T-cell (primary cell): Measurements from ENCODE around the gene ANKRD62. TPM values are rescaled to one million over a fixed set of nuclear protein-coding genes. Genes with fewer than 3 reads are reported as not detected.
"Not testable (repeated sequence)": the region's sequence is repeated elsewhere in the genome, so short reads cannot be mapped to it uniquely, and the experiment has no call there.

Experiments used
- ATAC-seq, 4 experiments: fragments of 200-7000 bp in 3 of 4; fragments of 150-1000 bp in 1 of 4; cut with Tn5 transposase; replicated peaks in 1 of 4; 1 replicate in 3 of 4; 2 replicates in 1 of 4; pipeline ENCODE4 v1.10.0; 2021; ENCODE audit warnings: moderate library complexity in 3 of 4, mild to moderate bottlenecking in 2 of 4, moderate number of reproducible peaks in 1 of 4
- CTCF ChIA-PET, 2 donors: fragments of 300-600 bp; sonication (Branson Sonifier 250); formaldehyde crosslinking; loops; one replicate each; lab custom pipeline; 2022; ENCODE audit warnings: antibody characterized with exemption in 2 of 2; lab: Charles Lee
- POLR2A ChIA-PET, 2 donors: fragments of 300-600 bp; sonication (Branson Sonifier 250); formaldehyde crosslinking; loops; one replicate each; lab custom pipeline; 2022; ENCODE audit warnings: antibody characterized with exemption in 2 of 2; lab: Charles Lee
- DNase-seq, 35 experiments: peaks; one replicate each; pipeline versions ENCODE4 v3.0.0 to v3.0.0-alpha.2; 2013 to 2023
- H3K27ac ChIP-seq: one replicate; pipeline ENCODE4 v1.5.1; 2013; ENCODE audit warnings: low read length
- H3K27me3 ChIP-seq, 2 experiments: replicated peaks in 1 of 2; 1 replicate in 1 of 2; 2 replicates in 1 of 2; pipeline versions ENCODE4 v1.6.1 to v1.7.0; 2013; ENCODE audit warnings: low read length in 1 of 2, mixed read lengths in 1 of 2; ENCODE audit not compliant: control insufficient read depth in 2 of 2, insufficient read depth in 2 of 2; ENCODE audit errors: extremely low read depth in 1 of 2
- H3K36me3 ChIP-seq, 2 donors: 1 replicate in 1 of 2; 2 replicates in 1 of 2; pipeline versions ENCODE4 v1.6.1 to v1.7.0; 2013; ENCODE audit warnings: low read length in 1 of 2; ENCODE audit not compliant: control insufficient read depth in 2 of 2, insufficient read depth in 1 of 2; ENCODE audit errors: extremely low read depth in 1 of 2
- H3K4me1 ChIP-seq, 2 experiments: 1 replicate in 1 of 2; 2 replicates in 1 of 2; pipeline versions ENCODE4 v1.6.1 to v1.7.0; 2013; ENCODE audit warnings: low read length in 2 of 2, mixed read lengths in 1 of 2; ENCODE audit not compliant: insufficient read depth in 2 of 2, control insufficient read depth in 1 of 2; ENCODE audit errors: extremely low read depth in 1 of 2
- H3K4me3 ChIP-seq, 2 donors: 1 replicate in 1 of 2; 2 replicates in 1 of 2; pipeline versions ENCODE4 v1.5.1 to v1.7.0; 2013; ENCODE audit warnings: mild to moderate bottlenecking in 2 of 2, low read length in 1 of 2, moderate library complexity in 1 of 2; ENCODE audit not compliant: control insufficient read depth in 1 of 2; ENCODE audit errors: extremely low read depth in 1 of 2
- H3K9me3 ChIP-seq: 2 replicates; pipeline ENCODE4 v1.7.0; 2013
- H3K27ac Mint-ChIP-seq, 2 donors: one replicate each; pipeline ENCODE4 v1.8.0; 2020 to 2021; ENCODE audit warnings: mild to moderate bottlenecking in 2 of 2, mixed read lengths in 2 of 2
- H3K27me3 Mint-ChIP-seq, 2 donors: one replicate each; pipeline ENCODE4 v1.8.0; 2021 to 2022; ENCODE audit warnings: mixed read lengths in 2 of 2
- H3K36me3 Mint-ChIP-seq: one replicate; pipeline ENCODE4 v1.8.0; 2021; ENCODE audit warnings: mixed read lengths
- H3K4me1 Mint-ChIP-seq, 3 donors: one replicate each; pipeline ENCODE4 v1.8.0; 2020 to 2022; ENCODE audit warnings: mixed read lengths in 3 of 3, mild to moderate bottlenecking in 1 of 3
- H3K4me3 Mint-ChIP-seq, 3 donors: one replicate each; pipeline ENCODE4 v1.8.0; 2020 to 2022; ENCODE audit warnings: mild to moderate bottlenecking in 3 of 3, mixed read lengths in 3 of 3, moderate library complexity in 3 of 3
- H3K9me3 Mint-ChIP-seq, 3 donors: one replicate each; pipeline ENCODE4 v1.8.0; 2020 to 2022; ENCODE audit warnings: mixed read lengths in 3 of 3
- WGBS: methylation state at CpG from one replicate; pipeline ENCODE4 v1.1.5; 2013; ENCODE audit warnings: missing lambda C conversion rate; ENCODE audit not compliant: insufficient coverage; 5-methylcytosine and 5-hydroxymethylcytosine counted together
- total RNA-seq, 35 experiments: library from RNA in 6 of 35; stranded (reverse) in 6 of 35; fragments of 120-200 nt in 1 of 35; gene quantifications; one replicate each; pipeline versions ENCODE4 v1.2.1 to v1.2.4 and lab custom pipeline; 2013 to 2026

ANKRD62 gene
- total RNA-seq, 5 donors from 2014 or later (not counting 1 experiment from before 2014, with no cell fraction given), result not detected

GRCh38 chr18:12074736-12075135 lies 18.9 kb upstream of the ANKRD62 start:
- CTCF ChIA-PET, result interaction anchor here in 1 of 2 donors (0.7 kb wide), 1 partner anchor 113 kb away, joined by 3 read pairs; no protein-coding TSS in a partner anchor
- H3K9me3 Mint-ChIP-seq, result no peaks in the 10 kb centered on the region
- H3K27me3 Mint-ChIP-seq, result peaks cover 11 to 21% of the 10 kb centered on the region in 2 donors
- POLR2A ChIA-PET, result no interaction called here
- no peak overlapping the region for H3K27ac Mint-ChIP-seq
- Histone ChIP-seq H3K4me3 (no peak overlapping the region), H3K4me1 (no peaks in the 10 kb centered on the region), H3K27me3 (no peaks in the 10 kb centered on the region), H3K36me3 (no peaks in the 10 kb centered on the region), H3K27ac (no peak overlapping the region), H3K9me3 (no peaks in the 10 kb centered on the region)
- whole genome bisulfite sequencing, result no CpG with 5 or more reads among the region's 3 CpGs
- H3K4me3 Mint-ChIP-seq, result no peak overlapping the region
- DNase-seq, result no peak
- H3K4me1 Mint-ChIP-seq, result peaks cover 0 to 6% (median 3%) of the 10 kb centered on the region in 3 donors
- ATAC-seq, result no peak
- no peaks in the 10 kb centered on the region for H3K36me3 Mint-ChIP-seq

GRCh38 chr18:12076424-12077140 lies 17.1 kb upstream of the ANKRD62 start:
- Histone ChIP-seq H3K4me3 (no peak overlapping the region), H3K27me3 (no peaks in the 10 kb centered on the region), H3K9me3 (no peaks in the 10 kb centered on the region), H3K36me3 (no peaks in the 10 kb centered on the region), H3K4me1 (no peaks in the 10 kb centered on the region), H3K27ac (no peak overlapping the region)
- Mint-ChIP-seq H3K4me3 (peak overlapping the region in 1 of 3 donors; percentile 59), H3K27ac (no peak overlapping the region), H3K9me3 (no peaks in the 10 kb centered on the region), H3K27me3 (peaks cover 11 to 21% of the 10 kb centered on the region in 2 donors), H3K4me1 (peaks cover 0 to 6% (median 3%) of the 10 kb centered on the region in 3 donors), H3K36me3 (no peaks in the 10 kb centered on the region)
- DNase-seq, result no peak
- WGBS, result 31% methylated on average over 40 of the region's 59 CpGs
- POLR2A ChIA-PET, result no interaction called here
- ATAC-seq, result peak in 3 of 4 experiments; percentile 30 to 43 (median 37)
- CTCF ChIA-PET, result interaction anchor here in 1 of 2 donors (0.7 kb wide), 1 partner anchor 910 kb away, joined by 3 read pairs; no protein-coding TSS in a partner anchor

DNA sequence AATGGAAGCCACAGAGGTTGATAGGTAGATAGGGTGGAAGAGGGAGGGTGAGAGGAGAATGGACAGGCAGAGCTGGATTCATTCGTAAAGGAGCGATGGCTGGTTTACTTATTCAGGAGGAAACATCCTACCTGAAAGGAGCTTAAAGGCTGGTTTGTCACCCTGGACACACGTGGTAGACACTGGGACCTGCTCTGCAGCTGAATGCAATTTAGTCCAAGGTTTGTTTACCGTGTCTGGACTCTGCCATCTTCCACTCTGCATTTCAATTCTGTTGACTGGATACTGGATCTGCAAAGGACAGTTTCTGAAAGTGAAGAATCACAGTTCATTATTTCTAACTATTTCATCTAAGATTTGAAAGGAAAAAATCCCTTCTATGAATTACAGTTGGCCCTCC lies 15.6 kb upstream of the ANKRD62 start:
- ATAC-seq, H3K9me3 Mint-ChIP-seq, H3K36me3 ChIP-seq, H3K4me3 ChIP-seq, H3K27ac Mint-ChIP-seq, POLR2A ChIA-PET, H3K4me1 Mint-ChIP-seq, H3K36me3 Mint-ChIP-seq, H3K27me3 ChIP-seq, H3K4me3 Mint-ChIP-seq, CTCF ChIA-PET, H3K4me1 ChIP-seq, DNase-seq, H3K27ac ChIP-seq, H3K9me3 ChIP-seq: not testable (repeated sequence)
- WGBS, result no CpG with 5 or more reads among the region's 4 CpGs
- peaks cover 11 to 21% of the 10 kb centered on the region in 2 donors for H3K27me3 Mint-ChIP-seq

DNA sequence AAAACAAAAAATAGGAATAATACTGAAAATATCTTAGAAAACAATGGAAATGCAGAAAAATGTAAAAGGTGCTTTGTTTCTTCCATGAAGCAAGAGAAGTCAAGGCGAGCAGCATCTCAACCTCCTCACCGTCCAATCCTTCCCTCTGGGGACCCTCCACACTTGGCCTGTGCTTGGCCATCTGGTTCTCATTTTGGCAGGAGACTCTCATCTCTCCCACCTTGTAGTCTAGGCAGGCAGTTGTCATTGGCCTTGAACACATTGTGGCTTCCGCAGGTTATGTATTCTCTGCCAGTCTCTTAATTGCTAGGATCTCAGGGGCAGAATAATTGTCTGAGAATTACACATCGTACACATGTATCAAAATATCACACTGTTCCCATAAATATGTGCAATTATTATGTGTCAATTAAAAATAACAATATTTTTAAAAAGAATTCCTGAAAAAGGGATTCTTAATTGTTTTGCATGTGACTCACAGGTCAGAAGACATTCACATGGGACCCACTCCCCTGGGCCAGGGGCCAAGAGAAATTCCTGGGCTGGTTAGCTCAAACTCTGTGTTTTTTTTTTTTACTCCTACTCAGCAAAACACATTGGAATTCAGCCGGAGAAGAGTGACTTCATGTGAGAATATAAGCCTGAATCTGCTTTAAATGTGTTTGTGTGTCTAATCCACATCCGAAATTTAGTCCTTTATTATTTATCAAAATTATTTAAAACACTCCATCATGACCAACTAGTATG lies 14.0 kb upstream of the ANKRD62 start:
- DNase-seq (no peak), ATAC-seq (no peak)
- no peaks in the 10 kb centered on the region for H3K9me3 ChIP-seq
- Mint-ChIP-seq H3K4me3 (no peak overlapping the region), H3K36me3 (no peaks in the 10 kb centered on the region), H3K4me1 (peaks cover 0 to 6% (median 3%) of the 10 kb centered on the region in 3 donors), H3K27ac (no peak overlapping the region), H3K27me3 (peaks cover 7 to 16% of the 10 kb centered on the region in 2 donors), H3K9me3 (no peaks in the 10 kb centered on the region)
- H3K4me1 ChIP-seq, result no peaks in the 10 kb centered on the region
- H3K4me3 ChIP-seq, result no peak overlapping the region
- no peaks in the 10 kb centered on the region for H3K27me3 ChIP-seq
- H3K36me3 ChIP-seq, result no peaks in the 10 kb centered on the region
- ChIA-PET POLR2A (no interaction called here), CTCF (no interaction called here)
- no peak overlapping the region for H3K27ac ChIP-seq
- 80% methylated on average over 3 of the region's 6 CpGs for WGBS

DNA sequence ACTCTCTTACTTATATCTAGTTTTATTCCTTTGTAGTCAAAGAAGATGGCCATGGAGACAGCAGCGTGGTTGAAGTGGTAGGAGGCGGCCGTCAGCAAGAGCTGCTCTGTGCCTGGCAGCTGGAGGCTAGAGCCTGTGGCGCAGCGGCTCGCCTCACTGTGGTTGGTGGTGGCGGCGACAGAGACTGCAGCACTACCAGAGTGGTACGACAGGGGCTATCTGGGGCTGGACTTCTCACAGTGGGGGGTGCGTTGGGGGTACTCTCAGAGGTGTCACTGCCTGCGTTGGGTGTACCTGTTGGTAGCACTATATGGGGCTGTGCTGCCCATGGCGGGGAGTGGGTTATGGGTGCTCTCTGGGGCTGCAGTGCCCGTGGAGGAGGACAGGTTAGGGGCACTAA lies 8.5 kb upstream of the ANKRD62 start:
- ATAC-seq (no peak), DNase-seq (no peak)
- H3K4me1 ChIP-seq, result no peaks in the 10 kb centered on the region
- Mint-ChIP-seq H3K27ac (no peak overlapping the region), H3K9me3 (no peaks in the 10 kb centered on the region), H3K4me3 (no peak overlapping the region), H3K36me3 (no peaks in the 10 kb centered on the region), H3K27me3 (peaks cover 0 to 3% of the 10 kb centered on the region in 2 donors), H3K4me1 (no peaks in the 10 kb centered on the region)
- CTCF ChIA-PET, result no interaction called here
- no peaks in the 10 kb centered on the region for H3K9me3 ChIP-seq
- POLR2A ChIA-PET, result no interaction called here
- WGBS, result 84% methylated on average over 12 of the region's 13 CpGs
- no peaks in the 10 kb centered on the region for H3K36me3 ChIP-seq
- H3K27me3 ChIP-seq, result peaks cover 0 to 17% of the 10 kb centered on the region in 2 experiments
- H3K4me3 ChIP-seq, result no peak overlapping the region
- no peak overlapping the region for H3K27ac ChIP-seq

DNA sequence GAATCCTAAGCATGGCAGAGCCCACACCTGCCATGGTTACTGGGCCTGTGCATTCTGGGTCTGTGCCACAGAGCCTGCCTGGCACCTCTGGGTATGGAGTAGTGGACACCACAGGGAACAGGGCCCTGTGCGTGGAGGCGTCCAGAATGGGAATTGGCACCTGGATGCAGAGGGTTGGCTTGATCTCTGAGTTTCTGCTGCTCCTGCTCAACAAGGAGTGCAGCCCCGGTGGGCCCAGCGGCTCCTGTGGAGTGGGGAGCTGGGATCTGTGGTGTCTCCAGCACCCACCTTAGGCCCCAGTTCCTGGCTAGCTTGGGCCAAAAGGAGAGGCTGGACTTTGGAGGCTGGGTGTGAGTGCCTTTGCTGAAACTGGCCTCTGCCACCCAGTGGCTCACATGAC lies 7.9 kb upstream of the ANKRD62 start:
- peaks cover 0 to 3% of the 10 kb centered on the region in 2 donors for H3K27me3 Mint-ChIP-seq
- POLR2A ChIA-PET, result no interaction called here
- H3K36me3 Mint-ChIP-seq, result no peaks in the 10 kb centered on the region
- H3K4me3 ChIP-seq, result no peak overlapping the region
- DNase-seq (no peak), ATAC-seq (no peak)
- H3K4me1 ChIP-seq, result no peaks in the 10 kb centered on the region
- no peak overlapping the region for H3K27ac Mint-ChIP-seq
- H3K27ac ChIP-seq, result no peak overlapping the region
- no peaks in the 10 kb centered on the region for H3K36me3 ChIP-seq
- H3K9me3 ChIP-seq, result no peaks in the 10 kb centered on the region
- 94% methylated on average over 4 of the region's 4 CpGs for WGBS
- no peak overlapping the region for H3K4me3 Mint-ChIP-seq
- H3K27me3 ChIP-seq, result peaks cover 0 to 17% of the 10 kb centered on the region in 2 experiments
- no peaks in the 10 kb centered on the region for H3K4me1 Mint-ChIP-seq
- CTCF ChIA-PET, result no interaction called here
- H3K9me3 Mint-ChIP-seq, result no peaks in the 10 kb centered on the region
